Muscle layer of duodenum (tissue), 2 donors: Measurements from ENCODE around the gene HTR2B.

Source experiments
- H3K27ac ChIP-seq: one replicate; pipeline ENCODE4 v1.7.0; 2013; ENCODE audit warnings: mild to moderate bottlenecking, low read length
- H3K27me3 ChIP-seq: one replicate; pipeline ENCODE4 v1.7.0; 2013; ENCODE audit warnings: low read depth, mild to moderate bottlenecking, control low read depth, low read length
- H3K36me3 ChIP-seq, 2 donors: one replicate each; pipeline ENCODE4 v1.7.0; 2013; ENCODE audit warnings: low read length in 2 of 2, control low read depth in 1 of 2, mild to moderate bottlenecking in 1 of 2; ENCODE audit not compliant: insufficient read depth in 2 of 2, control insufficient read depth in 1 of 2
- H3K4me1 ChIP-seq, 2 donors: one replicate each; pipeline ENCODE4 v1.7.0; 2013; ENCODE audit warnings: low read length in 2 of 2, mild to moderate bottlenecking in 2 of 2, control low read depth in 1 of 2, moderate library complexity in 1 of 2; ENCODE audit not compliant: insufficient read depth in 2 of 2, control insufficient read depth in 1 of 2
- H3K4me3 ChIP-seq, 2 donors: one replicate each; pipeline ENCODE4 v1.7.0; 2013; ENCODE audit warnings: low read length in 2 of 2, low read depth in 1 of 2, mild to moderate bottlenecking in 1 of 2
- H3K9me3 ChIP-seq, 2 donors: one replicate each; pipeline ENCODE4 v1.7.0; 2013; ENCODE audit warnings: low read length in 2 of 2, control low read depth in 1 of 2, mild to moderate bottlenecking in 1 of 2; ENCODE audit not compliant: control insufficient read depth in 1 of 2
- donor health status: healthy.

Gene HTR2B

DNA sequence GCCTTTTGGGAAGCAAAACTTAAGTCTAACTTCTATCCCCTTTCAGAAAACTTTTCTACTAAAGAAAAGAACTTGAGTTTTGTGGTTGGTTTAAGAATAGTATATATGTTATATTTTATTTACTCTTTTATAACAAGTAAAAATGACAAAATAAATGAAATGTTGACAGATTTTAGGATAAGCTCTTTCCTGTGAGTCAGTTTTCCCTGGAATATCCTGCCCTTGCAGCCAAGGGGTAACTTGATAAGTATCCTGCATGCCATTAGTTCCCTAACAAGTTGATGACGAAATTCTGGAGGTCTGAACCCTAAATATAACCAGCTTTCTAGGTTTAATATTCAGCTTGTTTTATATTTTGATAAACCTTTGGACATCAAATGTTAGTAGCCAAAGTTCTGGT is 7.3 kb upstream of the HTR2B start:
- Histone ChIP-seq H3K9me3 (no peaks in the 10 kb centered on the region), H3K36me3 (no peaks in the 10 kb centered on the region), H3K4me3 (no peak overlapping the region), H3K27ac (no peak overlapping the region), H3K4me1 (no peaks in the 10 kb centered on the region), H3K27me3 (no peaks in the 10 kb centered on the region)

DNA sequence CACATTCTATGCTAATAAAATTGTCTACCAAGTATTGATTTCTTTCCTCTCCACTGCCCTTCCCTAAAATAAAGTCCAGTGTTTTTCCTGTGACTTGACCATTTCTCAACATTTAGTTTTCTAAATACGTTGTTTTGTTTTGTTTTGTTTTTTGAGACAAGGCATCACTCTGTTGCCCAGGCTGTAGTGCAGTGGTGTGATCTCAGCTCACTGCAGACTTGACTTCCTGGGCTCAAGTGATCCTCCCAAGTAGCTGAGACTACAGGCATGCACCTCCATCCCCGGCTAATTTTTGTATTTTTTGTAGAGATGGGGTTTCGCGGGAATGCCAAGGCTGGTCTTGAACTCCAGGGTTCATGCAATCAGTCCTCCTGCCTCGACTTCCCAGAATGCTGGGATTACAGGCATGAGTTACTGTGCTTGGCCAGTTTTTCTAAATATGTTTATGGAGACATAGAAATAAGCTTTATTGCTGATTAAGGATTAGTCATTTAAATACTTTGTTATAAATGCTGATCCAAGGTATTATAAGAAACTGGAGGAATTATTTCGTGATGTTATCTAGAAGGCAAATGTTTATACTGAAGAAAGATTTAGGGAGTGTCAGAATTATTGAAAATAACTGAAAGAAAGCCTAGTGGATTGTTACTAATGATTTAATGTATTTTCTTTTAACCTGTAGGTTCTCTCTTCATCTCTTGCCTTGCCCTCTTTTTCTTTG is 5.7 kb upstream of the HTR2B start:
- Histone ChIP-seq H3K36me3 (no peaks in the 10 kb centered on the region), H3K27me3 (no peaks in the 10 kb centered on the region), H3K9me3 (no peaks in the 10 kb centered on the region), H3K4me1 (peaks cover 0 to 6% of the 10 kb centered on the region in 2 donors), H3K27ac (no peak overlapping the region), H3K4me3 (no peak overlapping the region)

DNA sequence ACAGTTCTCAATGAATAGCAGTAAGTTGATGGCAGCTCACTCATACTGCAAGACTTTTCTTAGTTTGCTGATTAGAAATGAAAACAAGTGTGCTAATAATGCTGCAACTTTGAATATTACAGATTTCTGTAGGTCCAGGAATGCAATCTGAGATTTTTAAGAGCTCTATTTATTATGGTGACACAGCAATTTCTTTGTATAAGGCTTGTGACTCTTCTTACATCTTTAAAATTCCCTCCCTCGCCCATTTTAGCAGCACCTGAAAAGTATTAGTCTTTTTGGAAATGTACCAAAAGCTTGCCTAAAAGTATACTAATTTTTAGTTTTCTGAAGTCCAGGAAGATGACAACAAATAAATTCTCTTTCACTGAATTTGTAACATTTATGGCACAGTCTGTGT is 4.4 kb upstream of the HTR2B start:
- Histone ChIP-seq H3K4me1 (peaks cover 4 to 6% of the 10 kb centered on the region in 2 donors), H3K27me3 (no peaks in the 10 kb centered on the region), H3K27ac (no peak overlapping the region), H3K36me3 (no peaks in the 10 kb centered on the region), H3K4me3 (no peak overlapping the region), H3K9me3 (no peaks in the 10 kb centered on the region)

DNA sequence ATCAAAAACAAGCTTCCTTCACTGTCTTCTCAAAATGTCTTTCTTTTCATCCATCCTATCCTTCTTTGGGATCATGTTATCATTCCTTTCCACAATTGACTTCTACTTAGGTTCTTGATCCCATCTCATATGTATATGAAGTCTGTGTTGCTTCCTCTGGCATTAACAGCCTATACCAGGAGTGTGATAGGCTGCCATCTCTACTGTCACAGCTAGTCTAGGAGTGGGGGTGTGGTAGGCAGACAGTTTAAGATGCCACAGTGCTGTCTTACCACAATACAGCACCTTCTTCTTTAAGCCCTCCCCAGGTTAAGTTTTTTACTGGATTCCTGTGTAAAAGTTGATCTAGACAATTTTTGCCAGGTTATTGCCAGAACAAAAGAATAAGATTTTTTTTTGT is 3.7 kb upstream of the HTR2B start:
- Histone ChIP-seq H3K9me3 (no peaks in the 10 kb centered on the region), H3K27me3 (no peaks in the 10 kb centered on the region), H3K4me3 (no peak overlapping the region), H3K27ac (no peak overlapping the region), H3K36me3 (no peaks in the 10 kb centered on the region), H3K4me1 (peaks cover 6 to 9% of the 10 kb centered on the region in 2 donors)

DNA sequence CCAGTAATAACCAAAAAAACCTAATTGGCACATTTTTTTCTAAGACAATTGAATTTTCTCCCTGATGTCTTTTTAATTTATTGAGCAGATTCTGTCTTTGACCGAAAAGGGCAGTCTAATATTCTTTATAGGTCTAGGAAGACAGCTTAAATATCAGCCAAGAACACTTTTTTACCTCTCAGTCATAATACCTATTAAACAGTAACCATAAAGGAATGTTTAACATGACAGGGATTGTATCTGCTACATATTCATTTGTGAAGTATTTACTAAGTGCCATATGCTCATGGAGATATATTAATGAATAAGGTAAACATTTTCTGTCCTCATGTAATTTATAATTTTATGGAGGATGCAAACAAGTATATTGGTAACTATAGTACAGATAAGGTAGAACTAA is 3.1 kb upstream of the HTR2B start:
- no peaks in the 10 kb centered on the region for H3K27me3 ChIP-seq
- no peak overlapping the region for H3K4me3 ChIP-seq
- H3K4me1 ChIP-seq = peaks cover 6 to 9% of the 10 kb centered on the region in 2 donors
- H3K27ac ChIP-seq = no peak overlapping the region
- no peaks in the 10 kb centered on the region for H3K36me3 ChIP-seq
- H3K9me3 ChIP-seq = no peaks in the 10 kb centered on the region

DNA sequence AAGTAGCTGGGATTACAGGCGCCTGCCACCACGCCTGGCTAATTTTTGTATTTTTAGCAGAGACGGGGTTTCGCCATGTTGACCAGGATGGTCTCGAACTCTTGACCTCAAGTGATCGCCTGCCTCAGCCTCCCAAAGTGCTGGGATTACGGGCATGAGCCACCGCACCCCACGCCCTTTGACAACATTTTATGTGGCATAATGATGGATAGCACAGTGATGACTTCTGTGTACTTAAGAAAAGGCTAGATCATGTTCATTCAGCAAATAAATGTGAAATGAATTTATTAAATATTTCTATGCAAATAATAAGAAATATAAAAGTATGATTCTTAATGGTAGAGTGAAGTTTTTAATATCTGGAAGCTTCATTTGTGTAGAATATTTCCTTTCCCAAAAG is 2.6 kb upstream of the HTR2B start:
- Histone ChIP-seq H3K9me3 (no peaks in the 10 kb centered on the region), H3K27ac (no peak overlapping the region), H3K27me3 (no peaks in the 10 kb centered on the region), H3K4me3 (no peak overlapping the region), H3K36me3 (no peaks in the 10 kb centered on the region), H3K4me1 (peaks cover 6 to 9% of the 10 kb centered on the region in 2 donors)

DNA sequence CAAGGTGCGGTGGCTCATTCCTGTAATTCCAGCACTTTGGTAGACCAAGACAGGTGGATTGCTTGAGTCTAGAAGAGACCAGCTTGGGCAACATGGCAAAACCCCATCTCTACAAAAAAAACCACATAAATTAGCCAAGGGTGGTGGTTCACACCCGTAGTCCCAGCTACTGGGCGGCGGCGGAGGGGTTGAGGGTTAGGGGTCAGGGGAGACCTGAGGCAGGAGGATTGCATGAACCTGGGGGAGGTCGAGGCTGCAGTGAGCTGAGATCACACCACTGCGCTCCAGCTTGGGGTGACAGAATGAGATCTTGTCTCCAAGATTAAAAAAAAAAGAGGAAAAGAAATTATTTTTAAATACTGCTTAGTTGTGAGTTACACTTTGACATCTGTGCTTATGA is 1.3 kb upstream of the HTR2B start:
- no peaks in the 10 kb centered on the region for H3K27me3 ChIP-seq
- no peak overlapping the region for H3K4me3 ChIP-seq
- no peak overlapping the region for H3K27ac ChIP-seq
- no peaks in the 10 kb centered on the region for H3K36me3 ChIP-seq
- no peaks in the 10 kb centered on the region for H3K9me3 ChIP-seq
- peaks cover 6 to 9% of the 10 kb centered on the region in 2 donors for H3K4me1 ChIP-seq

DNA sequence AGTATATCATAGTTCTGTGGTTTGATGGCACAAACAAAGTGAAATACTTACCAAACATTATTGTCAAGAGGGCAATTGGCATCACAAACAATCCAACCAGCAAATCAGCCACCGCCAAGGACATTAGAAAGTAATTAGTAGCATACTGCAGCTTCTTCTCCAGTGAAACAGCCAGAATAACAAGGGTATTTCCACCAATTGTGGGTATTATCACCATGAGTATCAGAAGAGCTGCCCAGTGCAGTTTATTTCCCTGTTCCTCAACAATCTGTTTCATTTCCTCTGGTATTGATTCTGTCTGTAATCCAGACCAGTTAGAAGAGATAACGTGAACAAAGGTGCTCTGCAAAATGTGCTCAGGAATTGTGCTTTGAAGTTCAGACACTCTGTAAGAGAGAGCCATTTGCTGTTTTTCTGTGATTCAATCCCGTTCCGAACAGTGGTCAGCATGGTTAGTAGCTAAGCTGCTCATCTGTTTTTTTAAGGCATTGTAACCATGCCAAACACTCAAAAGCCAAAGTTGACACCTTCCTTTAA is 1.4 kb downstream of the HTR2B start:
- Histone ChIP-seq H3K27ac (peak overlapping the region; percentile 89), H3K4me1 (peaks cover 6 to 9% of the 10 kb centered on the region in 2 donors), H3K4me3 (peak overlapping the region; percentile 55 to 76), H3K9me3 (no peaks in the 10 kb centered on the region), H3K36me3 (no peaks in the 10 kb centered on the region), H3K27me3 (no peaks in the 10 kb centered on the region)

DNA sequence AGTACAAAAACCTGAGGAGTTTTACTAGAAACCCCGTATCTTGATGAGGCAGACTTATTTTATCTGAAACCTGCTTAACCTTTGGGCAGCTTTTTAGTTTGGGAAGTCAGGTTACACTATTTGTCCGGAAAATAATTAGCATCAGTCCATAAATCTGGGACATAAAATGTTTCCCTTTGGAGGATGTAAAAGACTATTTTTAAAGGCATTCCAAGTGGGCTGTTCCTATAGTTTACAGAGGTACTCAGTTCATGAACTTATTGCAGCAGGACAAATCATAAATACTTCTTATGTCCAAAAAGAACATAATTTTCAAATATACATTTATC is 6.3 kb downstream of the HTR2B start:
- Histone ChIP-seq H3K9me3 (no peaks in the 10 kb centered on the region), H3K4me3 (peak overlapping the region in 1 of 2 donors; percentile 43), H3K36me3 (peaks cover 1 to 2% of the 10 kb centered on the region in 2 donors), H3K27me3 (no peaks in the 10 kb centered on the region), H3K27ac (peak overlapping the region; percentile 52), H3K4me1 (no peaks in the 10 kb centered on the region)

DNA sequence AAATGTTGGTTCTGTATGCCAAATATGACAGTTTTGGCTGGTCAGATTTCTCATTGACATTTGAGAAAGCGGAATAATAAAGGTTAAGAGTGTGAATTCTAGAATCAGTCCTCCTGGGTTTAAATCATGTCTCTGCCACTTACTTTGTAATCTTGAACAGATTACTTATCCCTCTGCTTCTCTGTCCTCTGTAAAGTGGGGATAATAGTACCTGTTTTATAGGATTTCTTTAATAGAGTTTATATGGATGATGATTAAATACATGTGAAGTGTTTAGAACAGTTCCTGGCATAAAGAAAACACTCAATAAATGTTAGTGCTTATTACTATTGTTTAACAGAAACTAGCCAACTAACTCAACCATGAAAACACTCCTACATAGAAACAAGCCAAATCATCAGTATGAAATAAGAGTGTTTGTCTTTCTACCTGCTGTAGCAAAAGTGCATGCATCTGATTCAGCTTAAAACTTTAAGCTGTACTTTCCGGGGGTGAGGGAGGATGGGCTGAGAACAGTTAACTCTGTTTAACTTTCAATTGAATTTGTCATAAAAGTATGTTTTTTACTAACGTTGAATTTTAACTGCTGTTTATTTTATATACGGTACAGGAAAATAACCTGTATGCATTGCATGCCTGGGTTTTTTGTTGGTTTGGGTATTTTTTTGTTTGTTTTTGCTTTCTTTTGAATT is 6.8 kb downstream of the HTR2B start:
- H3K9me3 ChIP-seq = no peaks in the 10 kb centered on the region
- no peaks in the 10 kb centered on the region for H3K27me3 ChIP-seq
- H3K4me1 ChIP-seq = no peaks in the 10 kb centered on the region
- peak overlapping the region; percentile 52 for H3K27ac ChIP-seq
- H3K36me3 ChIP-seq = peaks cover 5% of the 10 kb centered on the region in 2 donors
- peak overlapping the region in 1 of 2 donors; percentile 43 for H3K4me3 ChIP-seq

DNA sequence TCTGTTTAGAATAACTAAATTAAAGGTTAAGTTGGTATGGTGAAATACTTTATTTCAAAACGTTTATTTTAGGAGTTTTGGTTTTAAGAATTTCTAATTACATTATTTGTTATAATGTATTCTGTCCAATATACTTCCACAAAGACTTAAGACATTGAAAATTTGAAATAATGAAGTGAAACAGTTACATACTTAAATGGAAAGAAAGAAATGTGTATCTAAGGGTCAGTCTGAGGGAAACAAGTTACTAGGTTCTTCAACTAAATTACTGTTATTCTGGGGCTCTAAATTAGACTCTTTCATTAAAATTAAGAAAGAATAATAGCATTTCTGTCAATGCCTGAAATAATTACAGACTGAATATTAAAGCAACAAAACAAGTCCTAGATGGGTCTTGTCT is 7.7 kb downstream of the HTR2B start:
- Histone ChIP-seq H3K9me3 (no peaks in the 10 kb centered on the region), H3K27me3 (no peaks in the 10 kb centered on the region), H3K27ac (peak overlapping the region; percentile 52), H3K36me3 (peaks cover 5% of the 10 kb centered on the region in 2 donors), H3K4me1 (peaks cover 0 to 4% of the 10 kb centered on the region in 2 donors), H3K4me3 (peak overlapping the region in 1 of 2 donors; percentile 33)
